NCI-H2107 (cell line): ENCODE results near the gene PLAAT2.

Experiments
- DNase-seq: peaks from one replicate; lab custom pipeline; 2025; lab: John Stamatoyannopoulos, UW

PLAAT2 gene

DNA sequence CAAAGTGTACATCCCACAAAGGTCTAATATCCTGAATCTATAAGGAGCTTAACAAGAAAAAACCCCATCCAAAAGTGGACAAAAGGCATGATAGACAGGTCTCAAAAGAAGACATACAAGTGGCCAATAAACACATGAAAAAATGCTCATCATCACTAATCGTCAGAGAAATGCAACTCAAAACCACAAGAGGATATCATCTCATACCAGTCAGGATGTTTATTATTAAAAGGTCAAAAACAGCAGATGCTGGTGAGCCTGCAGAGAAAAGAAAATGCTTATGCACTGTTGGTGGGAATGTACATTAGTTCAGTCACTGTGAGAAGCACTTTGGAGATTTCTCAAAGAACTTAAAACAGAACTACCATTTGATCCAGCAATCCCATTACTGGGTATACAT lies 44.6 kb downstream of the PLAAT2 start:
- no peak for DNase-seq

DNA sequence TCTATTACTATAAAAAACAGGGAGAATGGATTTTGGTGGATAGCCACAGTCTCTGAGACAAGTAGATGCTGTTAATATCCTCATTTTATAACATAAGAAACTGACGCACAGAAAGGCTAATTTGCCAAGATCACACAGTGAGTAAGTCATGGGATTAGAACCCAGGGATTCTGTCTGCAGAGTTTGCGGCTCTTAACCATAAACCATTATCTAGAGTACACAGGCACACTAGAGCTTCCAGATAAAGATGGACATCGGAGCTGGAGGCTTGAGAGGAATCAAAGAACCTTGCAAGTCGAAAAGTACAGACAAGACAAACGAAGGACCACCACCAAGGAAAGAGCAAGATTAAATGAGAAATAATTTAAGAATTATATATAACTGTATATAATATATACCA lies 46.0 kb downstream of the PLAAT2 start:
- DNase-seq, result no peak

DNA sequence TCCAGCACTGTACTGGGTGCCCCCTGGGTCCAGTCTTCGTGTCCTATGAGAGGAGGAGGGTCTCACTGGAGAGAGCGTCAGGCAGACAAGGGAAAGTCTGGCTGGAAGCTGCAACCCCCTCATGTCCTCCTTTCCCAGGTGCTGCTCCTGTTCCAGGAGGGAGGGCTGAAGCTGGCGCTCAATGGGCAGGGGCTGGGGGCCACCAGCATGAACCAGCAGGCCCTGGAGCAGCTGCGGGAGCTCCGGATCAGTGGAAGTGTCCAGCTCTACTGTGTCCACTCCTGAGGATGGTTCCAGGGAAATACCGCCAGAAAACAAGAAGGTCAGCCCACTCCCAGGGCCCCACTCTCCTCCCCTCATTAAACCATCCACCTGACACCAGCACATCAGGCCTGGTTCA lies 47.1 kb downstream of the PLAAT2 start:
- DNase-seq, result no peak

DNA sequence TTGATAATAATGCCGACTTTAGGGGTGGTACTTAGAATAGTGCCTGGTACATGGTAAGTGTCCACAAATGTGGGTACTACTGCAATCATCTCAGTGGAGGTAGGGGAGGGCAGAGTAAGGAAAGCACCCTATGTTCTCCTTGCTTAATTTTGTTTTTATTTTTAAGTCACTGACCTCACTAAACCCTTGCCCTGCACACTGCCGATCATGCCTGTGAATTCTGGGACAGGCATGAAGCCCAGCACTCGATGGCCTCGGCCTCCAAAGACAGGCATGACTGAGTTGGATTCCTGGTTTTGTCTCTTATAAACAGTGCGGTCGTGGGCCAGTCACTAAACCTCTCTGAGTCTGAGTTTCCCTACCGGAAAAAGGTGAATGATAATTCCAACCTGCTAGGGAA lies 50.4 kb downstream of the PLAAT2 start:
- DNase-seq, result no peak

DNA sequence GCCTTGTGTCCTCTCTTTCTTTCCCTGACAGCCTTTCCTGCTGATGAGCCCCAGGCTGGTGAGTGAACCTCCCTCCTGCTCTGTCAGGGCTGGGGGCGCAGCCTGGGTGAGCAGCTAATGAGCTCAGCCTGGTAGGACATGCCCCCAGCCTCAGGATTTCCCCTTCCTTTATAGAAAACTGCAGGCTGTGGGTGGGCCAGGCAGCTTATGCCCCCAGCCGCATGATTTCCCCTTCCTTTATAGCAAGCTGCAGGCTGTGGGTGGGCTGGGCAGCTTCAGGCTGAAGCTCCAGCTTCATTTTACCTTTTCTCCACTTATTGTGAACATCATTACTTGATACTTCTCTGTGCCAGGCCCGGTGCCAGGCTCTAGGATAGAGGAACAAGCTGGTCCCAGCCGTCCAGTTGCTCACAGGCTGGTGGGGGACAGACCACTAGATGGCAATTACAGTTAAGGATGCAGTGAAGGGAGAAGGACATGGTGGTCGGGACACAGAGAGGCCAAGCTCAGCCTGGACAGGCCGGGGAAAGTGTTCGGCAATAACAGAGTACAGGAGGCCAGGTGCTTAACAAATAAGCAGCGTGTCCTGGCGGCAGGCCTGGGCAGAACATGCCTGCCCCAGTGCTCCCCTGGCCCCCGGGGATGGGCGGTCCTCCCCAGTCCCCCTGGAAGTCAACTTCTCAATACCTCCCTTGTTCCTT lies 52.0 kb downstream of the PLAAT2 start:
- DNase-seq, result no peak

DNA sequence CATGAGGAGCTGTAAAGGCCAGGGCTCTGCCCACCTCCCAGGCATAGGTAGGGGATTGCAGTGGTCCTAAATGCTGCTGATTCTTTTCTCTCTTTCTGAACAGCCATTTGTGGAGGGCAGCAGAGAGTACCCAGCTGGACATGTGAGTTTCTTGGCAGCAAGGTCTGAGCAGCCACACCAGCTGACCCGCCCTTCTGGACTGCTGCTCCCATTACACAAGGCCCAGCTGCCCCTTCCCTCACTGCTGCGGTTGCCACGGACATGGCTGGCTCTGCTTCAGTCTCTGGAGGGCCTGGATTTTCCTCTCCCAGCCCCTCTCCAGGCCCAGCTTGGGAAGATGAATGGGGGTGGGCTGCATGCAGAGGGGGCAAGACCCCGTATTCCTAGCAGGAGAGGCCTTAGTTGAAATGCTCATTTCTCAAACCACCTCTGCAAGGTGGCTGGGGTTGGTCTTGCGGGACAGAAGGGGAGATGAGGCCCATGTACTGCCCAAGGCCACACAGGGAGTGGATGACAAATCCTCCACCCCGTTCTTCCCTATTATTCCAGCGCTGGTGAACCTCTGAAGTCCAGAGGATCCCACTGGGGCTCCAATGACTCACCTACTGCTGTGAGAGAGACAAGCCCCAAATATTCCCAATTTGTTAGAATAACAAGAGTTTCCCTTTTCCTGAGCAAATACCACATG lies 52.7 kb downstream of the PLAAT2 start:
- DNase-seq, result no peak

DNA sequence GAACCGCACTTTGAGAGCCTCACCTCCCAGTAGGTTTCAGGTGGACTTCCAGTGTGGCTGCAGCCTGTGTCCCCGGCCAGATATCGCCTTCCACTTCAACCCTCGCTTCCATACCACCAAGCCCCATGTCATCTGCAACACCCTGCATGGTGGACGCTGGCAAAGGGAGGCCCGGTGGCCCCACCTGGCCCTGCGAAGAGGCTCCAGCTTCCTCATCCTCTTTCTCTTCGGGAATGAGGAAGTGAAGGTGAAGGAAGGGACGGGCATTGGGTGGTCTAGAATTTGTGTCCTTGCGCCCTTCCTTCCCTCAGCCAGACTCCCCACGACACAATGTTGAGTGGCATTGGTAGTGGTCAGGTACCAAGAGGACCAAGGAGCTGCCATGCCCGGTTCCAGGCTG lies 54.4 kb downstream of the PLAAT2 start:
- DNase-seq, result no peak

DNA sequence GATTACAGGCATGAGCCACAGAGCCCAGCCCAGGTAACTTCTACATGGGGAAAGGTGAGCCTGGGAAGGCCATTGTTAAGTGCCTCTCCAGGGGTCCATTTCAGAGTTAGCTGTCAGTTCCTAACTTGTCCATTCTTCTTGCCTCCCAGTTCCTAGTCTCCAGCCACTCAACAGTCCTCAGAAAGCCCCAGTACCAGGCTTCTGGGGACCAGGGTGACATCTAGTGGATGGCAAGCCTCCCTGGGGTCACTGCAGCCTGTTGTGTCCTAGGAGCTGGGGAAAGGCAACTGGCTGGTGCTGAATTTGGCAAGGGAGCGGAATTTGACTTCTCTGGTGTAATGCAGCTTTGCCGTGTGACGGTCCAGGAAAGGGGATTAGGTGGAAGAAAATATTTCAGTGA lies 55.2 kb downstream of the PLAAT2 start:
- DNase-seq, result no peak

DNA sequence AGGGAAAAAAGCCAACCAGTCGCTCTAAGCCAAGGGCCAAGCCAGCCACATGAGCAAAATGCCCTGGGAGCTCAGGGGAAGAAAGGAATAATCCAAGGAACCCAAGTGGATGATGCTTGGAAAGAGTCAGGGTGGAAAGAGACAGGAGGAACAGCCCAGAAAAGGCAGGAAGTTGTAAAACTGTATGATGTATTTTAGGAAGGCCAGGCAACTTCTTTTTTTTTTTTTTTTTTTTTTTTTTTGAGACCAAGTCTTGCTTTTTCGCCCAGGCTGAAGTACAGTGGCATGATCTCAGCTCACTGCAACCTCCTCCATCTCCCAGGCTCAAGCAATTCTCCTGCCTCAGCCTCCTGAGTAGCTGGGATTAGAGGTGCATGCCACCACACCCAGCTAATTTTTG lies 55.7 kb downstream of the PLAAT2 start:
- no peak for DNase-seq

DNA sequence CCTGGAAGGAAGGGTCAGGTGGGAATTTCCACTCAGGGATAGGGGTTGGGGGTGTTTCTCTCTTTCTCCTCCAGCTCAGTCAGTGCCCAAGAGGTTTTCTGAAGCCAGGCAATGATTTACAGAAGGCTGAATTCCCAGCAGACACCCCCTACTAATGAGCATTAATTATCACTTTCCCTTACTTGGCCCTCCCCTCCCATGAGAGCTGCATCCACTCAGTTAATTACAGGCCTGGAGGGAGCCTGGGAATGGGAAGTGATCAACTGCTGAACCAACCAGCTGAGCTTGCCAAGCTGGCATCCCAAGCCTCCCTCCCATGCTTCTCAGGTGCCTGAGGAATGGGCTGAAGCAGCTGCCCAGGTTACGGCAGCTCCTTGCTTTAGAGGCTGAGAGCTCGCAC lies 56.3 kb downstream of the PLAAT2 start:
- no peak for DNase-seq

DNA sequence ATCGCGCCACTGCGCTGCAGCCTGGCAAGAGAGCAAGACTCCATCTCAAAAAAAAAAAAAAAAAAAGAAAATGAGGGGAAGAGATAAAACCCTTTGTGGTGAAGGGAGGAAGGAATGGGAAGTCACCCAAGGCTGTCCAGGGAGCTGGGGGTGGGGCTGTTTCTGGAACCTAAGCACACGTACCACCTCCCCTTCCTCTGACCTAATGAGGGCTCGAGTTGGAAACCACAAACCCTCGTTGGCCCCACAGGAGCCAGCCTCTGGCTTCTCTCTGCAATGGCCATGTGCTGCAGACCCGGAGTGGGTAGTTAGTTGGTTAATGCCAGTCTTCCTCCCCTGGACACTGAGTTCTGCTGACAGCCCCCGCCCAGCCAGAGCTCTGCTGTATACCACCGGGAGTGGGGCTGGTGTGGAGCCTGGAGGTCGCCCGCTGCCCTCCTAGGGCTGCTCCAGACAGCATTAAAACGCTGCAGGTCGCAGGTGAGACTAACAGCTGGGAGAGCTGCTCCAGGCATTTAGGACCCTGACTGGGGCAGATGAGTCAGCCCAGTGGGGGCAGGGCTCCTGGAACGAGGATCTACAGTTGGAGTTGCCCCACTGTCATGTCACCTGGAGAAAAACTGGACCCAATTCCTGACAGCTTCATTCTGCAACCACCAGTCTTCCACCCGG lies 57.2 kb downstream of the PLAAT2 start, which contains the start of gene LGALS12:
LGALS12 (plus strand) TSS at position 228 of the 672 bp plus-strand sequence; CDS start at position 603, 375 bp downstream.
- DNase-seq, result no peak

DNA sequence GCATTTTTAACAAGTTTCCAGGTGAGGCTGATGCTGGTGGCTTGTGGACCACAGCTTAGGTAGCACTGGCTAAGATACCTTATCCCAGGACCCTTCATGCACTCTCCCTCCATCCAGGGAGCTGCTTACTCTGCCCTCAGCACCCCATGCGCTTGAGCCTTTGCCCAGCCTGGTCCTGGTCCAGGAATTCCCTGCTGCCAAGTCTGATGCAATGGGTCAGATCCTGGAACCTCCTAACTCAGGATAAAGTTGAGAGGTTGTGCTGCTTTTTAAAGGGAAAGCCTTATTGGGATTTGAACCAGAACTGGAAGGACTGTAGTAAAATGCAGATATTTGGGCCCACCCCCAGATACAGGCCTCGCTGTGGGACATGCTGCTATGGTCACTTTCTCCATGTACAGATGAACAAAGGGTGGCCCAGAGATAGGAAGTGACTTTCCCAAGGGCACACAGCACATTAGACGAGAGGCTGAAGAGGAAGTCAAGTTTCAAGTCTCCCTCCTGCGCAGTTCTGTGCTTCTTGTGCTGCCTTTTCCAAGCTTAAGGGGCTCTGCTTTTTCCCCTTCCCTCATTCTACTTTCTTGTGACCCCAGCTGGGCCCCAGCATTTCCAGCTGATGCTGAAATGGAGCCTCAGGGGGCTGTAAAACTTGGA lies 58.1 kb downstream of the PLAAT2 start:
- DNase-seq, result no peak

DNA sequence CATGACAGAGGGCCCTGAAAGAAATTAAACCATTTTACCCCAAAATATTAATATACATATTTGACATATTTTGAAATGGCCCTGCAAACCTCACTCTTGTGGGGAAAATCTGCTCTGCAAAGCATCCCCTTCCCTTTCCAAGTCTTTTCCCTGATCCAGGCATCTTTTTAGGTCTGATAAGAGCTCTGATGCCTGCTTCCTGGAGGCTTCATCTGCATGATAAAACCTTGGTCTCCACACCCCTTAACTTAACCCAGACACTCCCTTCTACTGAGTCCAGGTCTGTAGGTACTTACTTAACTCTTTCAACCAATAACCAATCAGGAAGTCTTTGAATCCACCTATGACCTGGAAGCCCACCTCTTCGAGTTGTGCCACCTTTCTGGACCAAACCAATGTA lies 59.1 kb downstream of the PLAAT2 start:
- no peak for DNase-seq

DNA sequence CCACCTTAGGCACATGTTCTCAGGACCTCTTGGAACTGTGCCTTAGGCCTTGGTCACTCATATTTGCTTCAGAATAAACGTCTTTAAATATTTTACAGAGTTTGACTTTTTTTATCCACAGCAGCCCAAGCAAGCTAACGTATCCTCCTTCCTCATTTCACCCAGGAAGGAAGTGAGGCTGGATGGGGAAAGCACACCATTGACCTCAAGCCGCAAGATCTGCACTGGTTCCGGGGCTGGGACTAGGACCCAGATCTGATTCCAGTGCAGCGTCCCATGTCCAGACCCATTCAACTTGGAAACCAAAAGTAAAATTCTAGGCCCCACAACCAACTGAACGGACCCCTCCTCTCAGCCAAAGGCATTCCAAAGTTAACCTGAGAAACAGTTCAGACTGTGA lies 59.7 kb downstream of the PLAAT2 start:
- DNase-seq, result no peak
